GM12865 (cell line): Measurements from ENCODE around the gene ROBO3.

Experiments
- DNase-seq: peaks from one replicate; pipeline ENCODE4 v3.0.0; 2010; ENCODE audit warnings: low read depth
- H3K4me3 ChIP-seq: 2 replicates; pipeline ENCODE4 v1.5.1; 2011; ENCODE audit warnings: mild to moderate bottlenecking, low read depth, low read length, control low read depth
- TF ChIP-seq, protein P1 (sequence below): IDR thresholded peaks from 2 replicates; pipeline ENCODE4 v1.5.1; 2011; ENCODE audit warnings: low read length, control low read depth, low read depth, inconsistent platforms; ENCODE audit not compliant: insufficient read depth; ENCODE audit errors: missing control alignments

ROBO3 gene

GRCh38 chr11:124865181-124865901, at the start of gene ROBO3:
Gene ROBO3, plus strand, starts transcription at chr11:124865432. Its CDS starts 146 bp downstream, at chr11:124865578.
- TF ChIP-seq, protein P1, sequence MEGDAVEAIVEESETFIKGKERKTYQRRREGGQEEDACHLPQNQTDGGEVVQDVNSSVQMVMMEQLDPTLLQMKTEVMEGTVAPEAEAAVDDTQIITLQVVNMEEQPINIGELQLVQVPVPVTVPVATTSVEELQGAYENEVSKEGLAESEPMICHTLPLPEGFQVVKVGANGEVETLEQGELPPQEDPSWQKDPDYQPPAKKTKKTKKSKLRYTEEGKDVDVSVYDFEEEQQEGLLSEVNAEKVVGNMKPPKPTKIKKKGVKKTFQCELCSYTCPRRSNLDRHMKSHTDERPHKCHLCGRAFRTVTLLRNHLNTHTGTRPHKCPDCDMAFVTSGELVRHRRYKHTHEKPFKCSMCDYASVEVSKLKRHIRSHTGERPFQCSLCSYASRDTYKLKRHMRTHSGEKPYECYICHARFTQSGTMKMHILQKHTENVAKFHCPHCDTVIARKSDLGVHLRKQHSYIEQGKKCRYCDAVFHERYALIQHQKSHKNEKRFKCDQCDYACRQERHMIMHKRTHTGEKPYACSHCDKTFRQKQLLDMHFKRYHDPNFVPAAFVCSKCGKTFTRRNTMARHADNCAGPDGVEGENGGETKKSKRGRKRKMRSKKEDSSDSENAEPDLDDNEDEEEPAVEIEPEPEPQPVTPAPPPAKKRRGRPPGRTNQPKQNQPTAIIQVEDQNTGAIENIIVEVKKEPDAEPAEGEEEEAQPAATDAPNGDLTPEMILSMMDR = no peak
- no peak within 1 kb of the TSS for H3K4me3 ChIP-seq
- DNase-seq = no peak

- TF ChIP-seq, protein P1 = no peak
- no peak for DNase-seq
- H3K4me3 ChIP-seq = no peak overlapping the region
Measured at GRCh38 chr11:124817036-124817435, 48.2 kb upstream of the ROBO3 start.

DNA sequence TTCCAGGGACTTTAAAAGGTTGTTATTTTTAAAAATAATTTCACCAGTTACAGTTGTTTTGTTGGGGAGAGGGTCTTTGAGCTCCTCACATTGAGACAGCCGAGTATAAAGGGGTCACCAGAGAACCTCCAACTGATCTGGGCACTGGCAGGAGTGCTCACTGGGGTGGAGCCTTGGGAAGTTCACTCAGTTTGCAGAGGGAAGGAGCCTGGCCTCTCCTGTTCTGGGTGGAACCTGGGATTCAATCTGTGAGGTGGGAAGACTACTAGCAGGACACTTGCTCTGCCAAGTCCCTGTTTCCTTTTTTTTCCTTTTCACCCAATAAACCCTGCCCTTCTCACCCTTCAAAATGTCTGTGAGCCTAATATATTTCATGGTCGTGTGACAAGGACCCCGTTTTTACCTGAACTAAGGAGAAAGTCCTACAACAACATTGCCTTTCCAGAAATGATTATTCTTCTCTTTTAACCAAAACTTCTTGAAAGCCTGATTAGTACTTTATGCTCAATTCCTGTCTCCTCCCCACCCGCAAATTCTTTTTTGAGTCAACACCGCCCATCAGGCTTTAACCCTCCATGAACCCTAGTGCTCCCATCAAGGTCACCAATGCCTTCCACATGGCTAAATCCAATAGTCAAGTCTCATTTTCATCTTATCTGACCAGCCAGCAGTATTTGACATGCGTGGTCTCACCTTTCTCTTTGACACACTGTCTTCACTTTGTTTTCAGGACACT, 43.1 kb upstream of the ROBO3 start:
- DNase-seq = no peak
- H3K4me3 ChIP-seq = no peak overlapping the region
- TF ChIP-seq, protein P1 = no peak

DNA sequence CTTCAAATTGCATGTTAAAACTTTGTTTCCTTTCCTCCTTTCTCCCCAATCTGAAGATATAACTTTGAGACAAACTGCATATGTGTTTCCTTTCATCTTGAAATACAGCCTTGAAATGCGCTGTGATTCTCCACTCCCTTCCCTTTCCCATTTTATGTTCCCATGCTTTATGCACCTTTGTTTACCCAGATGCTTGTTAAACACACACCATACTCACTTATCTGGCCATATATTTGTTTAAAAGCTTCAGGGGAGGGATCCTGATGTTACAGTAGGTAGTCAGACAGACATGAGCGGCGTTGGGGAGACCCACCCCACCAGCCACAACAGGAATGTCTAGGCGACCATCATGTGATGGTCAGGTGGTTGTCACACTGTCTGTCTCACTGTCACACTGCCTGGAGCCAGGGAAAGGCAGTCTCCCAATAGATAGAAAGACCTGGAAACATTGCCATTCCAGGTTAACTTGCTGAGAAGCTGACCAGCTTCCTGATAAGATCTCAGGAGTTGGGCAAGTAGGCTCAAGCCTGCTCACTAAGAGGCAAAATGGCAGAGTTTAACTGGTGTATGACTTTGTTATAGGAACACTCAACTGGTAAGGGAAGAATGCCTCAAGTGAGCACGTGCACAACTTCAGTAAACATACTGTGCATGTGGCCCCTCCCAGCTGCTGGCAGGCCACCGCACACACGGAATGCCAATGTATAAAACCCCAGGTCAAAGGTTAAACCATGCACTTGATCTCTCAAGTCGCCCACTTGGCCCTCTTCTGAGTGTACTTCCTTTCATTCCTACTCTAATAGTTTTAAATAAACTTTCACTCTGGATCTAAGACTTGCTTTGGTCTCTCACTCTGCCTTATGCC, 41.5 kb upstream of the ROBO3 start:
- TF ChIP-seq, protein P1 = no peak
- no peak for DNase-seq
- no peak overlapping the region for H3K4me3 ChIP-seq

DNA sequence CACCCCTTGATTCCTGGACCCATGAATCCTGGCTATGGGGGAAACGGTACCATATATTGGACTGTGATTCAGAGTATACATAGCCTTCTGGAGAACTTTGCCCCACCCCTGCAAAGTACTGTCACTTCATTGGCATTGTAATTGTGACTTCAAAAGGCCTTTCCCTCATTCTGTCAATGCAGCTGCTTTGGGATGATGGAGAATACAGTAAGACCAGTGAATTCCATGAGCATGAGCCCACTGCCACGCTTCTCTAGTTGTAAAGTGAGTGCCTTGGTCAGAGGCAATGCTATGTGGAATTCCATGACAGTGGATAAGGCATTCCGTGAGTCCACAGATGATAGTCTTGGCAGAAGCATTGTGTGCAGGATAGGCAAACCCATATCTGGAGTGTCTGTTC, 39.4 kb upstream of the ROBO3 start:
- no peak for DNase-seq
- no peak overlapping the region for H3K4me3 ChIP-seq
- TF ChIP-seq, protein P1 = no peak

GRCh38 chr11:124829986-124830385, 35.2 kb upstream of the ROBO3 start:
- no peak for DNase-seq
- H3K4me3 ChIP-seq = no peak overlapping the region

More at GRCh38 chr11:124829986-124830385, 35.2 kb upstream of the ROBO3 start:
- TF ChIP-seq, protein P1 = no peak
